NCI-H1436 treated with DMSO at 0.1 percent for 48 hours (cell line): ENCODE measurements around the gene CBFA2T3.

Source experiments
- DNase-seq: peaks from one replicate; lab custom pipeline; 2025; lab: John Stamatoyannopoulos, UW

The CBFA2T3 gene

GRCh38 chr16:88839745-88840599, 137.0 kb downstream of the CBFA2T3 start:
- DNase-seq: no peak

- no peak for DNase-seq
Observed at GRCh38 chr16:88839026-88839529, 137.9 kb downstream of the CBFA2T3 start.

- DNase-seq: no peak
Observed at GRCh38 chr16:88838566-88838965, 138.4 kb downstream of the CBFA2T3 start.

GRCh38 chr16:88837806-88838205, 139.2 kb downstream of the CBFA2T3 start:
- DNase-seq: no peak

GRCh38 chr16:88836791-88837190, 140.2 kb downstream of the CBFA2T3 start:
- DNase-seq: no peak

- DNase-seq: no peak
Observed at GRCh38 chr16:88835818-88836217, 141.2 kb downstream of the CBFA2T3 start.

- DNase-seq: no peak
Observed at GRCh38 chr16:88835383-88835782, 141.6 kb downstream of the CBFA2T3 start.

GRCh38 chr16:88834670-88835069, 142.3 kb downstream of the CBFA2T3 start:
- DNase-seq: no peak

GRCh38 chr16:88833086-88833485, 143.9 kb downstream of the CBFA2T3 start:
- no peak for DNase-seq

GRCh38 chr16:88831838-88832237, 145.2 kb downstream of the CBFA2T3 start:
- no peak for DNase-seq

- DNase-seq: no peak
Observed at GRCh38 chr16:88830783-88831182, 146.2 kb downstream of the CBFA2T3 start.

- DNase-seq: no peak
Observed at GRCh38 chr16:88830258-88830657, 146.7 kb downstream of the CBFA2T3 start.

- no peak for DNase-seq
Observed at GRCh38 chr16:88828711-88829110, 148.3 kb downstream of the CBFA2T3 start.

- no peak for DNase-seq
Observed at GRCh38 chr16:88827727-88828126, 149.3 kb downstream of the CBFA2T3 start.

- no peak for DNase-seq
Observed at GRCh38 chr16:88826070-88826840, 150.8 kb downstream of the CBFA2T3 start.

- no peak for DNase-seq
Observed at GRCh38 chr16:88825146-88825545, 151.9 kb downstream of the CBFA2T3 start.
